Vagina (tissue), 2 donors: Measurements from ENCODE around the gene IDS. TPM values are rescaled to one million over a fixed set of nuclear protein-coding genes. Genes with fewer than 3 reads are reported as not detected.
"Not testable (repeated sequence)": the region's sequence is repeated elsewhere in the genome, so short reads cannot be mapped to it uniquely, and the experiment has no call there.

Source experiments
- DNase-seq, 2 donors: peaks; one replicate each; pipeline ENCODE4 v3.0.0-alpha.2; 2017; ENCODE audit errors: extremely low spot score in 2 of 2
- H3K27ac ChIP-seq: fragments of 200-600 bp; sonication (generic); one replicate; pipeline ENCODE4 v1.5.1; 2019
- H3K27me3 ChIP-seq: fragments of 200-600 bp; sonication (generic); one replicate; pipeline ENCODE4 v1.5.1; 2019
- H3K36me3 ChIP-seq, 2 donors: fragments of 200-600 bp; sonication (generic); one replicate each; pipeline ENCODE4 v1.5.1; 2017 to 2019
- H3K4me1 ChIP-seq: fragments of 200-600 bp; sonication (generic); one replicate; pipeline ENCODE4 v1.5.1; 2019
- H3K4me3 ChIP-seq, 2 donors: fragments of 200-600 bp; sonication (generic); 1 replicate in 1 of 2; 2 replicates in 1 of 2; pipeline ENCODE4 v1.5.1; 2016 to 2019
- H3K9me3 ChIP-seq: fragments of 200-600 bp; sonication (generic); one replicate; pipeline ENCODE4 v1.5.1; 2019
- CTCF ChIP-seq, 3 experiments: fragments of 450-650 bp in 2 of 3; fragments of 200-600 bp in 1 of 3; sonication (generic) in 1 of 3; IDR thresholded peaks; one replicate each; pipeline ENCODE4 v1.5.1; 2017 to 2019; ENCODE audit warnings: antibody characterized with exemption in 3 of 3, mild to moderate bottlenecking in 2 of 3, moderate library complexity in 2 of 3
- POLR2A ChIP-seq, 2 donors: fragments of 450-650 bp; IDR thresholded peaks; one replicate each; pipeline ENCODE4 v1.6.1; 2017; ENCODE audit warnings: antibody characterized with exemption in 2 of 2, mild to moderate bottlenecking in 2 of 2, moderate library complexity in 2 of 2
- POLR2AphosphoS5 ChIP-seq, 2 donors: sonication (generic); formaldehyde crosslinking; IDR thresholded peaks; one replicate each; pipeline ENCODE4 v1.9.0; 2017; ENCODE audit warnings: antibody characterized with exemption in 2 of 2, mild to moderate bottlenecking in 2 of 2, low read depth in 1 of 2; ENCODE audit not compliant: insufficient read depth in 1 of 2
- intact Hi-C: fragments of 100-400 bp; cut with DNase I; formaldehyde crosslinking; loops from one replicate; pipeline ENCODE4 v1.15.1; 2023
- total RNA-seq: library from RNA; depleted of rRNA; stranded (reverse); fragments of >200 nt; gene quantifications from one replicate; pipeline ENCODE4 v1.2.3, GENCODE V29; 2016

The IDS gene
- total RNA-seq, 1 donor from 2014 or later, result 66.0 TPM

- Histone ChIP-seq H3K27me3 (no peaks in the 10 kb centered on the region), H3K27ac (no peak overlapping the region), H3K4me1 (peaks cover 5% of the 10 kb centered on the region), H3K9me3 (no peaks in the 10 kb centered on the region), H3K36me3 (no peaks in the 10 kb centered on the region), H3K4me3 (no peak overlapping the region)
- DNase-seq, result no peak
- intact Hi-C loops, result no loop called here
- TF ChIP-seq POLR2AphosphoS5 (IDR thresholded peaks at IDR 0.05; ENCODE audit: insufficient read depth in 1 of 2, low read depth in 1 of 2) (no peak), POLR2A (IDR thresholded peaks at IDR 0.05) (no peak), CTCF (IDR thresholded peaks at IDR 0.05) (no peak)
Measured at GRCh38 chrX:149508467-149508866, 3.4 kb upstream of the IDS start.

DNA sequence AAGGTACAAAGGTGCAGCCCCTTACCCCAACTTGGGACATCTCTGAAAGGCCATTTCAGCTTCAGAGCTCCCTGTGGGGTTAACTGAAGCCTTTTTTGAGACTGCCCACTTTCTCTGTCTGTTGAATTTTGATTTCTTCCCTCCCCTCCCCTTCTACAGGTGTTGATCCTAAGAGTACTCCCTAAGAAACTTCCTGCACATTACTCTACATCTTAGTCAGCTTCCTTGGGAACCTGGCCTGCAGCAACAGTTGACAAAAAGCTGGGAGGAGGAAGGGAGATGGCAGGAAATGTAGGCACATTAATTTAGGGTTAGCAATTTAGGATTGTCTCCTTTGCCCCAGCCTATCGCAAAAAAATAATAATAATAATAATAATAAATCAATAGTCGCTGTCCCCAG is 1.2 kb upstream of the IDS start:
- Histone ChIP-seq H3K36me3 (peaks cover 0 to 7% of the 10 kb centered on the region in 2 donors), H3K4me1 (peaks cover 5% of the 10 kb centered on the region), H3K27me3 (no peaks in the 10 kb centered on the region), H3K9me3 (no peaks in the 10 kb centered on the region), H3K4me3 (no peak overlapping the region), H3K27ac (no peak overlapping the region)
- DNase-seq, result no peak
- intact Hi-C loops, result no loop called here
- TF ChIP-seq POLR2A (IDR thresholded peaks at IDR 0.05) (no peak), POLR2AphosphoS5 (IDR thresholded peaks at IDR 0.05; ENCODE audit: insufficient read depth in 1 of 2, low read depth in 1 of 2) (no peak), CTCF (IDR thresholded peaks at IDR 0.05) (no peak)

DNA sequence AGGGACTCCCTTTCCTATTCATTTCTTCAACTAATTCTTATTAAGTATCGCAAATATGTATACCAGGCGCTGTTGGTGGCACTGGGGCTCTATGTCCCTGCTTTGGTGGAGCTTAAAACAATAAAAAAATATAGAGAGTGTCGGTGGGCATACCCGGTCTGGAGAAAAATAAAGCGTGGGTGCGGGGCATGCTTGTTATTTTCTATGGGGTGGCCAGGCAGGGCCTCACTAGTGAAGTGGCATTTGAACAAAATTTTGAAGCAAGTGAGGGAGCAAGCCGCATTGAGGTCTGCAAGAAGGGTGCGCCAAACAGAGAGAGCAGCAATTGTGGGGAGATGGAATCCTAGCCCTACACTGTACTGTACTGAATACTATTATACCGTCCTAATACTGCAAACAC is 565 bp upstream of the IDS start:
- TF ChIP-seq POLR2A (IDR thresholded peaks at IDR 0.05) (no peak), CTCF (IDR thresholded peaks at IDR 0.05) (no peak), POLR2AphosphoS5 (IDR thresholded peaks at IDR 0.05; ENCODE audit: insufficient read depth in 1 of 2, low read depth in 1 of 2) (no peak)
- Histone ChIP-seq H3K9me3 (no peaks in the 10 kb centered on the region), H3K27me3 (no peaks in the 10 kb centered on the region), H3K4me3 (peak overlapping the region; percentile 54 to 61), H3K27ac (peak overlapping the region; percentile 85), H3K4me1 (peaks cover 5% of the 10 kb centered on the region), H3K36me3 (peaks cover 0 to 14% of the 10 kb centered on the region in 2 donors)
- peak in 1 of 2 donors; percentile 76 for DNase-seq
- intact Hi-C loops, result no loop called here

DNA sequence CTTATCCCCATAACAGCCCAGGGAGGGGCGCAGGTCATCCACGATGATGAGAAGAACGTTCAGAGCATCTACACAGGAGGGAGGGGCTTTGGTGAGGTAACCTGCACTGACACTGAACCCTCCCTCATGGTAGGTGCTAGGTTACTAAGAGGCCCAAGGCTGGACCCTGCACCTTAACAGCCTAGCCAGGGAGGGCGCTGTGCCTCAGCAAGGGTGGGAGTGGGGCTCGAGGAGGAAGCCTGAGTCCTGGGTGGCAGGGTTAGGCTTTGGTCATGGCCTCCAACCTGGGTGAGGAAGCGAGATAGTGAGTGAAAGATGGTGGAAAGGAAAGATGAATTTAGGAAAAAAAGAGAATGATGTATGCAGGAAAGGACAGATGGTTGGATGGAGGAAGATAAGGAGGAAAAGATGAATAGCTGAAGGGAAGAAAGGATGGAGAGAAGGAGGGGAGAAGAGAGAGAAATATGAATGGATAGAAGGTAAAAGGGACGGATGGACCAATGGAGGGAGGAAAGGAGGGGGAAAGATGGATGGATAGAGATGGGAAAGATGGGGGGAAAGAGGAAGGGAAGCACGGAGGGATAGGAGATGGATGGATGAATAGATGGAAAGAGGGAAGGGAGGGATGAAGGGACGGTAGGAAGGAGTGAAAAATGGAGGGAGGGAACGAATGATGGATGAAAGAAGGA is 736 bp downstream of the IDS start:
- Histone ChIP-seq H3K9me3 (no peaks in the 10 kb centered on the region), H3K27ac (peak overlapping the region; percentile 85), H3K4me3 (peak overlapping the region; percentile 54 to 61), H3K36me3 (peaks cover 0 to 25% of the 10 kb centered on the region in 2 donors), H3K27me3 (no peaks in the 10 kb centered on the region), H3K4me1 (peaks cover 5% of the 10 kb centered on the region)
- no peak for TF ChIP-seq POLR2AphosphoS5 (IDR thresholded peaks at IDR 0.05; ENCODE audit: insufficient read depth in 1 of 2, low read depth in 1 of 2)
- no peak for TF ChIP-seq POLR2A (IDR thresholded peaks at IDR 0.05)
- TF ChIP-seq CTCF (IDR thresholded peaks at IDR 0.05), result no peak
- intact Hi-C loops, result no loop called here
- peak in 1 of 2 donors; percentile 76 for DNase-seq

GRCh38 chrX:149503446-149503845 is 1.7 kb downstream of the IDS start:
- DNase-seq, H3K4me1 ChIP-seq, intact Hi-C loops, H3K9me3 ChIP-seq, H3K27ac ChIP-seq, H3K27me3 ChIP-seq: not testable (repeated sequence)
- H3K4me3 ChIP-seq, result peak overlapping the region; percentile 54 to 61
- H3K36me3 ChIP-seq, result peaks cover 0 to 25% of the 10 kb centered on the region in 2 donors

DNA sequence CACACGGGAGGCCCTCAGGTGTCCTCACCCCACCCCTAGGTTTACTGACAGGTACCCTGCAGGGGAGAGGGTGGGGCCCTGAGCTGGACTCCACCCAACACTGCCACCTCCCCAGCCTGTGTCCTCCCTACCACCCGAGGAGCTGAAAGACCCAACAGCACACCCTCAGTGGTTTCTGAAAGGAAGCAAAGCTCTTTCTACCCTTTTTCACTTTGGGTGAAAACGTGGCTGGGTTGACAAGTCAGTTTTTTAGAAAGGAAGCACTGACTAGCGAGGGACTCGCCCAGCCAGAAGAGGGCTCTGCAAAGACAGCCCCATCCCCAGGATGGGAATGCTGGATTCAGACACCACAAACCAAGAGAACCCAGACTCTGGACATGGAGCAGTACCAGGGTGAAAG is 2.2 kb downstream of the IDS start:
- intact Hi-C loops, H3K4me3 ChIP-seq, H3K27ac ChIP-seq, H3K27me3 ChIP-seq, H3K4me1 ChIP-seq, H3K9me3 ChIP-seq: not testable (repeated sequence)
- peaks cover 0 to 25% of the 10 kb centered on the region in 2 donors for H3K36me3 ChIP-seq
- peak in 1 of 2 donors; percentile 42 for DNase-seq
